Hepatocyte (in vitro differentiated cells): ENCODE results near the gene SLC16A3. TPM values are rescaled to one million over a fixed set of nuclear protein-coding genes. Genes with fewer than 3 reads are reported as not detected.
A peak's percentile ranks its signal among the peaks of the same experiment; 100 is the strongest.

Experiments used
- DNase-seq: peaks from one replicate; pipeline ENCODE4 v3.0.0-alpha.2; 2016; ENCODE audit warnings: low spot score
- H2AFZ ChIP-seq: fragments of 200-600 bp; sonication (generic); 2 replicates; pipeline ENCODE4 v1.6.0; 2016; ENCODE audit warnings: antibody characterized with exemption, mild to moderate bottlenecking
- H3K27ac ChIP-seq: fragments of 200-600 bp; sonication (generic); 2 replicates; pipeline ENCODE4 v1.5.1; 2016; ENCODE audit warnings: mild to moderate bottlenecking
- H3K27me3 ChIP-seq: fragments of 200-600 bp; sonication (generic); 2 replicates; pipeline ENCODE4 v1.6.1; 2016
- H3K36me3 ChIP-seq: fragments of 200-600 bp; sonication (generic); replicated peaks from 2 replicates; pipeline ENCODE4 v1.5.1; 2016; ENCODE audit warnings: low read depth; ENCODE audit not compliant: insufficient read depth
- H3K4me1 ChIP-seq: fragments of 200-600 bp; sonication (generic); 2 replicates; pipeline ENCODE4 v1.5.1; 2016; ENCODE audit warnings: mild to moderate bottlenecking, moderate library complexity; ENCODE audit not compliant: insufficient read depth
- H3K4me2 ChIP-seq: fragments of 200-600 bp; sonication (generic); 2 replicates; pipeline ENCODE4 v1.6.0; 2016
- H3K4me3 ChIP-seq: fragments of 200-600 bp; sonication (generic); 2 replicates; pipeline ENCODE4 v1.5.1; 2016; ENCODE audit warnings: mild to moderate bottlenecking
- H3K79me2 ChIP-seq: fragments of 200-600 bp; sonication (generic); 2 replicates; pipeline ENCODE4 v1.6.0; 2017; ENCODE audit warnings: mild to moderate bottlenecking
- H3K9me2 ChIP-seq: fragments of 200-600 bp; sonication (generic); replicated peaks from 2 replicates; pipeline ENCODE4 v1.6.0; 2017; ENCODE audit warnings: mild to moderate bottlenecking; ENCODE audit not compliant: insufficient read depth
- H3K9me3 ChIP-seq: fragments of 200-600 bp; sonication (generic); 2 replicates; pipeline ENCODE4 v1.5.1; 2016; ENCODE audit warnings: low read depth, mild to moderate bottlenecking
- H4K20me1 ChIP-seq: fragments of 200-600 bp; sonication (generic); 2 replicates; pipeline ENCODE4 v1.6.0; 2016; ENCODE audit warnings: mild to moderate bottlenecking; ENCODE audit not compliant: insufficient read depth, poor library complexity, severe bottlenecking
- EZH2 ChIP-seq: fragments of 200-600 bp; sonication (generic); IDR thresholded peaks from 2 replicates; pipeline ENCODE4 v1.6.1; 2016; ENCODE audit warnings: antibody characterized with exemption, mild to moderate bottlenecking, borderline replicate concordance
- EZH2phosphoT487 ChIP-seq: fragments of 200-600 bp; sonication (generic); IDR thresholded peaks from one replicate; pipeline ENCODE4 v1.6.1; 2018; ENCODE audit warnings: antibody characterized with exemption, mild to moderate bottlenecking, low read depth, moderate library complexity; ENCODE audit not compliant: unreplicated experiment, severe bottlenecking
- WGBS: methylation state at CpG from one replicate; pipeline ENCODE4 v1.1.6; 2016; ENCODE audit warnings: low lambda C conversion rate; ENCODE audit errors: missing lambda C conversion rate; 5-methylcytosine and 5-hydroxymethylcytosine counted together
- polyA plus RNA-seq: library from polyadenylated mRNA; unstranded; fragments of >200 nt; fragmentation: Nextera tagmentation; extraction: Ambion mirVana; gene quantifications from 2 replicates; pipeline ENCODE4 v1.2.1, GENCODE V29; 2016
- total RNA-seq: library from RNA; depleted of rRNA; stranded (reverse); fragments of >200 nt; gene quantifications from 2 replicates; pipeline ENCODE4 v1.2.3, GENCODE V29; 2014
- TF ChIP-seq, protein P1 (sequence below): fragments of 200-600 bp; sonication (generic); IDR thresholded peaks from 2 replicates; pipeline ENCODE4 v1.5.1; 2016; ENCODE audit warnings: antibody characterized with exemption, mild to moderate bottlenecking; ENCODE audit not compliant: poor library complexity

Gene SLC16A3
- total and polyA plus RNA-seq, 2 experiments from 2014 or later = 125 to 290 TPM

DNA sequence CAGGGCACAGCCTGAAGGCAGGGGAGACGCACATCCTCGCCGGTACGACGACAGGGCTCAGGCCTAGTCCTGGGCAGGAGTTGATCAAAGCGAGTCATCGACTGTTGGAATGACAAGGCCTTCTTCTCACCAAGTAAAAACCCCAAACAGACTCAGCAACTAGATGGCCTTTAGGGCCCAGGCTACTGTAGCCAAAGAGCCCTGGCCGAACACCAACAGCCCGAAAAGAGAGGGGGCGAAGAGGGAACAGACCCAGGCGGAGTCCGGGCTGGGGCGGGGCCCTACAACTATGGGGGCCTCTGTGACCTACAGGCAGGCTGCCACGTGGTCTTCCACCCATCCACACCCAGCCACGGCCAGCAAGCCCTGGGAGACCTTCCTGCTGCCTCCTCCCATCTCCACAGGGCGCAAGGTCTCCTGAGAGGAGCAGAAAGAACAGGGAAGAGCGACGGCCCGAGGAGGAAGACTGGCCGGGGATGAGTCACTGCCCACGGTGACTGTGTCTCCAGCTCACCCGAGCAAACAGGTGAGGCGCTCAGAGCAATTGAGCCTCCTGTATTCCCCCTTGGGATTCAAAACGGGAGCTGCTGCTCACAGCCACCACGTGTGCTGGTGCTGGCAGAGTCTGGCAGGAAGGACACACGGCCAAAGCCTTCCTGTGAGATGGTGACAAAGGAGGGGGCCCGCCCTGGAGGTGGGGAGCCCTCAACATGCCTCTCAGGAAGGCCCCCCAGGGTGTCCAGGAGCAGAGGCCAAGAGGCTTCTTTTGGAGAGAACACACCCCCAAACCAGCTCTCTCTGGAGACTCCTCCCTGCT is 17.7 kb downstream of the SLC16A3 start:
- 85% methylated on average over 26 of the region's 27 CpGs for WGBS
- no peak overlapping the region for H3K4me3 ChIP-seq
- no peaks in the 10 kb centered on the region for H3K36me3 ChIP-seq
- no peak overlapping the region for H2AFZ ChIP-seq
- H3K79me2 ChIP-seq = peaks cover 80% of the 10 kb centered on the region
- no peaks in the 10 kb centered on the region for H3K9me2 ChIP-seq
- H3K27me3 ChIP-seq = no peaks in the 10 kb centered on the region
- peak; percentile 59 for DNase-seq
- peaks cover 90% of the 10 kb centered on the region for H4K20me1 ChIP-seq
- no peaks in the 10 kb centered on the region for H3K9me3 ChIP-seq
- no peak overlapping the region for H3K4me2 ChIP-seq
- TF ChIP-seq EZH2 (no peak), EZH2phosphoT487 (no peak)
- TF ChIP-seq, protein P1, sequence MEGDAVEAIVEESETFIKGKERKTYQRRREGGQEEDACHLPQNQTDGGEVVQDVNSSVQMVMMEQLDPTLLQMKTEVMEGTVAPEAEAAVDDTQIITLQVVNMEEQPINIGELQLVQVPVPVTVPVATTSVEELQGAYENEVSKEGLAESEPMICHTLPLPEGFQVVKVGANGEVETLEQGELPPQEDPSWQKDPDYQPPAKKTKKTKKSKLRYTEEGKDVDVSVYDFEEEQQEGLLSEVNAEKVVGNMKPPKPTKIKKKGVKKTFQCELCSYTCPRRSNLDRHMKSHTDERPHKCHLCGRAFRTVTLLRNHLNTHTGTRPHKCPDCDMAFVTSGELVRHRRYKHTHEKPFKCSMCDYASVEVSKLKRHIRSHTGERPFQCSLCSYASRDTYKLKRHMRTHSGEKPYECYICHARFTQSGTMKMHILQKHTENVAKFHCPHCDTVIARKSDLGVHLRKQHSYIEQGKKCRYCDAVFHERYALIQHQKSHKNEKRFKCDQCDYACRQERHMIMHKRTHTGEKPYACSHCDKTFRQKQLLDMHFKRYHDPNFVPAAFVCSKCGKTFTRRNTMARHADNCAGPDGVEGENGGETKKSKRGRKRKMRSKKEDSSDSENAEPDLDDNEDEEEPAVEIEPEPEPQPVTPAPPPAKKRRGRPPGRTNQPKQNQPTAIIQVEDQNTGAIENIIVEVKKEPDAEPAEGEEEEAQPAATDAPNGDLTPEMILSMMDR = no peak
- H3K4me1 ChIP-seq = peaks cover 12% of the 10 kb centered on the region
- peak overlapping the region; percentile 63 for H3K27ac ChIP-seq

DNA sequence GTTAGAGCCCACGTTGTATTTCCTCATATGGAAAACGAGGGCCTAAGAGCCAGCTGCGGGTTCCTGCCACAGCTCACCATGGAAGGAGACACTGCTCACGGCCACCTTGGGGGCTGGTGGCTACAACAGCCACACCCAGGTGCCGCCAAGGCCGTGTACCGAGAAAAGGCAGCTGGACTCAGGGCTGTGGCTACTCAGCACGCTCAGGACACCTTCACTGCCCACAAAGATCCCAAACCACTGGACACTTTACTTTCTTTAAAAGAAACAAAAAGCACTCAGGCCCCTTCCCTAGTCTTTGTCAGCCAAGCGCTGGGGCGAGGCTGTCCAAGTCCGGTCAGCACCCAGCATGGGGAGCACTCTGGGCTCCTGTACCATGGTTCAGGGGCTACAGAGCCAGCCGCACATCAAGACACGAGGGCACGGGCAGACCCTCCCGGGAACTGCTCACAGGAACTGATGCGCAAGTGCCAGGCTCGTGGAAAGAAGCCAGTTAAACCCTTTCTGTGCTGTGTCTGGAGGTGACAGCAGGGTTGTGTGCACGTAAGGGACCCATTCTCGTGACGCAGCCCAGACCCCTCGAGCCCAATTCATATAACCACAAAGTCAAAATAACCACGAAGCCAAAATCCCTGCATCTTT is 18.5 kb downstream of the SLC16A3 start:
- no peak for DNase-seq
- Histone ChIP-seq H3K4me1 (peaks cover 5% of the 10 kb centered on the region), H3K27me3 (no peaks in the 10 kb centered on the region), H3K27ac (peak overlapping the region; percentile 63), H4K20me1 (peaks cover 87% of the 10 kb centered on the region), H3K4me2 (no peak overlapping the region), H3K79me2 (peaks cover 86% of the 10 kb centered on the region), H3K4me3 (no peak overlapping the region), H3K9me2 (no peaks in the 10 kb centered on the region), H3K36me3 (no peaks in the 10 kb centered on the region), H3K9me3 (no peaks in the 10 kb centered on the region), H2AFZ (no peak overlapping the region)
- 93% methylated on average over 22 of the region's 22 CpGs for WGBS
- TF ChIP-seq, protein P1 = no peak
- TF ChIP-seq EZH2phosphoT487 (no peak), EZH2 (no peak)

GRCh38 chr17:82247856-82248671 is 19.2 kb downstream of the SLC16A3 start:
- H3K4me2 ChIP-seq = no peak overlapping the region
- H3K36me3 ChIP-seq = no peaks in the 10 kb centered on the region
- no peak overlapping the region for H2AFZ ChIP-seq
- no peak overlapping the region for H3K4me3 ChIP-seq
- peaks cover 87% of the 10 kb centered on the region for H4K20me1 ChIP-seq
- H3K27ac ChIP-seq = no peak overlapping the region
- no peaks in the 10 kb centered on the region for H3K4me1 ChIP-seq
- no peaks in the 10 kb centered on the region for H3K9me3 ChIP-seq
- no peak for DNase-seq
- no peaks in the 10 kb centered on the region for H3K27me3 ChIP-seq
- TF ChIP-seq EZH2phosphoT487 = no peak
- no peak for TF ChIP-seq EZH2
- TF ChIP-seq, protein P1 = no peak
- no peaks in the 10 kb centered on the region for H3K9me2 ChIP-seq
- peaks cover 88% of the 10 kb centered on the region for H3K79me2 ChIP-seq
- 94% methylated on average over 28 of the region's 28 CpGs for whole genome bisulfite sequencing
